ENCODE results near the gene MTCL1. TPM values are rescaled to one million over a fixed set of nuclear protein-coding genes. Genes with fewer than 3 reads are reported as not detected.

MTCL1 gene
- total and polyA plus RNA-seq, 2 of the 8 experiments (the other 6 are each of a cell fraction or from before 2014, with no cell fraction given), result 16.6 to 60.8 TPM

- no peak overlapping the region for H4K5ac ChIP-seq (ENCODE audit: insufficient read length, low read depth, low read length)
- peaks cover 0 to 2% of the 10 kb centered on the region in 2 experiments for H4K20me1 ChIP-seq (replicated peaks in 1 of 2; ENCODE audit: control insufficient read depth in 1 of 2, insufficient read depth in 2 of 2, low read length in 2 of 2)
- peaks cover 0 to 19% of the 10 kb centered on the region in 2 experiments; a peak in 1 of 4 replicates for H3K79me2 ChIP-seq (ENCODE audit: control insufficient read depth in 1 of 2, insufficient read depth in 2 of 2, low read length in 2 of 2)
- no peak overlapping the region for H2AK5ac ChIP-seq (ENCODE audit: low read depth, low read length)
- no peak overlapping the region for H3K56ac ChIP-seq (replicated peaks; ENCODE audit: insufficient read length, low read depth, low read length)
- H3K27ac ChIP-seq (ENCODE audit: low read depth, low read length), result no peak overlapping the region
- H2BK12ac ChIP-seq (ENCODE audit: low read depth, low read length), result no peak overlapping the region
- no peak overlapping the region for H3K23ac ChIP-seq (ENCODE audit: insufficient read length)
- H3K27me3 ChIP-seq (replicated peaks in 1 of 4; ENCODE audit: control insufficient read depth in 3 of 4, extremely low read depth in 1 of 4, insufficient read depth in 3 of 4, low read length in 3 of 4), result no peaks in the 10 kb centered on the region; a peak in 1 of 7 replicates
- no peak overlapping the region for H2BK15ac ChIP-seq (ENCODE audit: low read length)
- H3K9ac ChIP-seq (replicated peaks in 1 of 4; ENCODE audit: extremely low read depth in 1 of 4, low read depth in 3 of 4, low read length in 3 of 4), result no peak overlapping the region
- H3K4me3 ChIP-seq (ENCODE audit: extremely low read depth in 1 of 4, insufficient read depth in 2 of 4, low read depth in 3 of 4, low read length in 4 of 4), result no peak overlapping the region
- no peak overlapping the region for H3K18ac ChIP-seq (ENCODE audit: extremely low read depth, low read length)
- no peak overlapping the region for H3K4me2 ChIP-seq (ENCODE audit: insufficient read depth in 1 of 2, low read depth in 2 of 2, low read length in 2 of 2)
- H3K4ac ChIP-seq (replicated peaks; ENCODE audit: insufficient read length, low read depth, low read length), result no peak overlapping the region
- ChIA-PET CTCF (ENCODE audit: partially characterized antibody) (interaction anchor here (0.8 kb wide), 1 partner anchor 11 kb away, joined by 3 read pairs; no protein-coding TSS in a partner anchor), POLR2A (ENCODE audit: partially characterized antibody) (no interaction called here)
- H2BK120ac ChIP-seq (replicated peaks; ENCODE audit: low read depth, low read length), result no peak overlapping the region
- no peak overlapping the region for H4K91ac ChIP-seq (replicated peaks; ENCODE audit: insufficient read length, low read length)
- H3K36me3 ChIP-seq (ENCODE audit: control insufficient read depth in 2 of 4, insufficient read depth in 4 of 4, low read length in 3 of 4), result peaks cover 0 to 17% (median under 1%) of the 10 kb centered on the region in 4 experiments; a peak in 3 of 8 replicates
- H2BK5ac ChIP-seq (ENCODE audit: low read depth, low read length), result no peak overlapping the region
- H3K9me3 ChIP-seq (ENCODE audit: insufficient read depth in 2 of 2, low read depth in 1 of 2, low read length in 1 of 2), result no peaks in the 10 kb centered on the region; a peak in 1 of 4 replicates
- H4K8ac ChIP-seq (ENCODE audit: extremely low read depth, insufficient read depth, low read length), result no peak overlapping the region
- 84% methylated on average over 20 of the region's 20 CpGs; no CpG with 5 or more reads in 1 of the 2 experiments for WGBS, 2 experiments (ENCODE audit: extremely low coverage in 1 of 2, insufficient coverage in 1 of 2, insufficient read length in 1 of 2, insufficient replicate concordance in 2 of 2, low coverage in 1 of 2, low lambda C conversion rate in 2 of 2, missing lambda C conversion rate in 1 of 2)
- no peak for DNase-seq (ENCODE audit: low read depth in 1 of 2, low spot score in 2 of 2)
- H2AFZ ChIP-seq (ENCODE audit: low read length), result no peak overlapping the region
- no peak overlapping the region for H3K14ac ChIP-seq (ENCODE audit: insufficient read length)
- H3K4me1 ChIP-seq (replicated peaks in 1 of 4; ENCODE audit: control insufficient read depth in 3 of 4, insufficient read depth in 4 of 4, low read length in 3 of 4), result no peaks in the 10 kb centered on the region; a peak in 1 of 7 replicates
- H3K23me2 ChIP-seq (ENCODE audit: low read depth, low read length), result no peaks in the 10 kb centered on the region
- no peak for FAIRE-seq
- H2BK20ac ChIP-seq (ENCODE audit: low read length), result no peak overlapping the region
- peaks cover 9% of the 10 kb centered on the region for H3K79me1 ChIP-seq (ENCODE audit: low read depth, low read length)
- no peak for TF ChIP-seq EGR1 (IDR thresholded peaks at IDR 0.05; ENCODE audit: borderline replicate concordance, low read depth, low read length)
- TF ChIP-seq RAD21 (IDR thresholded peaks at IDR 0.05 in 1 of 2, conservative IDR thresholded peaks at IDR 0.05 in 1 of 2; ENCODE audit: low read depth in 2 of 2, low read length in 2 of 2), result no peak
- TF ChIP-seq FOSL1 (IDR thresholded peaks at IDR 0.05; ENCODE audit: insufficient read depth, low read depth, low read length), result no peak
- TF ChIP-seq RXRA (IDR thresholded peaks at IDR 0.05; ENCODE audit: insufficient read depth, low read depth, low read length), result no peak
- TF ChIP-seq JUND (IDR thresholded peaks at IDR 0.05; ENCODE audit: low read length), result no peak
- no peak for TF ChIP-seq BRCA1 (IDR thresholded peaks at IDR 0.05; ENCODE audit: low read depth, low read length)
- no peak for TF ChIP-seq KDM5A (IDR thresholded peaks at IDR 0.05; ENCODE audit: low read length)
- TF ChIP-seq SIN3A (conservative IDR thresholded peaks at IDR 0.05 in 1 of 2, IDR thresholded peaks at IDR 0.05 in 1 of 2; ENCODE audit: low read depth in 1 of 2, low read length in 2 of 2), result no peak
- TF ChIP-seq HDAC2 (IDR thresholded peaks at IDR 0.05; ENCODE audit: borderline replicate concordance in 1 of 2, low read depth in 2 of 2, low read length in 2 of 2), result no peak
- no peak for TF ChIP-seq SP1 (IDR thresholded peaks at IDR 0.05; ENCODE audit: low read depth, low read length)
- TF ChIP-seq CHD2 (IDR thresholded peaks at IDR 0.05; ENCODE audit: low read length), result no peak
Measured at GRCh38 chr18:8754995-8755960, 49.9 kb downstream of the MTCL1 start.
